H1 (cell line): ENCODE results near the gene UHRF2. TPM values are rescaled to one million over a fixed set of nuclear protein-coding genes. Genes with fewer than 3 reads are reported as not detected.

Experiments
- CTCF ChIA-PET: fragments of 300-600 bp; sonication (Branson Sonifier 250); formaldehyde crosslinking; loops from one replicate; lab custom pipeline; 2021; ENCODE audit not compliant: partially characterized antibody; lab: Charles Lee
- POLR2A ChIA-PET: fragments of 300-600 bp; sonication (Branson Sonifier 250); formaldehyde crosslinking; loops from one replicate; lab custom pipeline; 2021; ENCODE audit warnings: inconsistent platforms; ENCODE audit not compliant: partially characterized antibody; lab: Charles Lee
- DNase-seq, 2 experiments: peaks; one replicate each; pipeline versions ENCODE4 v3.0.0 to v3.0.0-alpha.2; 2010 to 2022; ENCODE audit warnings: low spot score in 2 of 2, low read depth in 1 of 2, mixed read lengths in 1 of 2
- FAIRE-seq: peaks from 2 replicates; lab custom pipeline; 2011; peaks lifted over from hg19 to GRCh38; lab: Jason Lieb, UNC
- H2AFZ ChIP-seq: 2 replicates; pipeline ENCODE4 v1.8.1; 2012; ENCODE audit warnings: low read length, inconsistent platforms
- H2AK5ac ChIP-seq: 2 replicates; pipeline ENCODE4 v1.6.1; 2013; ENCODE audit warnings: low read depth, low read length
- H2BK120ac ChIP-seq: replicated peaks from 2 replicates; pipeline ENCODE3; 2013; ENCODE audit warnings: low read depth, low read length, inconsistent platforms
- H2BK12ac ChIP-seq: 2 replicates; pipeline ENCODE4 v1.6.1; 2013; ENCODE audit warnings: low read depth, low read length
- H2BK15ac ChIP-seq: 2 replicates; pipeline ENCODE4 v1.6.1; 2013; ENCODE audit warnings: low read length
- H2BK20ac ChIP-seq: 2 replicates; pipeline ENCODE4 v1.6.1; 2013; ENCODE audit warnings: low read length
- H2BK5ac ChIP-seq: 2 replicates; pipeline ENCODE4 v1.6.1; 2013; ENCODE audit warnings: low read depth, low read length
- H3K14ac ChIP-seq: 2 replicates; pipeline ENCODE4 v1.6.1; 2013; ENCODE audit warnings: inconsistent platforms; ENCODE audit not compliant: insufficient read length
- H3K18ac ChIP-seq: 2 replicates; pipeline ENCODE4 v1.6.1; 2013; ENCODE audit warnings: low read length; ENCODE audit errors: extremely low read depth
- H3K23ac ChIP-seq: 2 replicates; pipeline ENCODE4 v1.6.1; 2013; ENCODE audit warnings: inconsistent platforms; ENCODE audit not compliant: insufficient read length
- H3K23me2 ChIP-seq: 2 replicates; pipeline ENCODE4 v1.6.1; 2013; ENCODE audit warnings: low read depth, low read length
- H3K27ac ChIP-seq: 2 replicates; pipeline ENCODE4 v1.6.1; 2011; ENCODE audit warnings: low read depth, low read length, inconsistent platforms
- H3K27me3 ChIP-seq, 4 experiments: replicated peaks in 1 of 4; 1 replicate in 1 of 4; 2 replicates in 3 of 4; pipeline versions ENCODE4 v1.6.1 to v1.8.1; 2011 to 2013; ENCODE audit warnings: low read length in 3 of 4, mild to moderate bottlenecking in 3 of 4, inconsistent platforms in 2 of 4, mixed read lengths in 2 of 4, moderate library complexity in 1 of 4; ENCODE audit not compliant: control insufficient read depth in 3 of 4, insufficient read depth in 3 of 4; ENCODE audit errors: extremely low read depth in 1 of 4
- H3K36me3 ChIP-seq, 4 experiments: 2 replicates each; pipeline versions ENCODE4 v1.6.1 to v1.8.1; 2011 to 2013; ENCODE audit warnings: mild to moderate bottlenecking in 4 of 4, low read length in 3 of 4, moderate library complexity in 2 of 4, control low read depth in 1 of 4, inconsistent platforms in 1 of 4; ENCODE audit not compliant: insufficient read depth in 4 of 4, control insufficient read depth in 2 of 4
- H3K4ac ChIP-seq: replicated peaks from 2 replicates; pipeline ENCODE3; 2013; ENCODE audit warnings: low read length, low read depth, mixed read lengths, inconsistent platforms; ENCODE audit not compliant: insufficient read length
- H3K4me1 ChIP-seq, 4 experiments: replicated peaks in 1 of 4; 1 replicate in 1 of 4; 2 replicates in 3 of 4; pipeline versions ENCODE4 v1.6.1 to v1.8.1; 2011 to 2013; ENCODE audit warnings: low read length in 3 of 4, inconsistent platforms in 2 of 4, mixed read lengths in 1 of 4; ENCODE audit not compliant: insufficient read depth in 4 of 4, control insufficient read depth in 3 of 4
- H3K4me2 ChIP-seq, 2 experiments: 2 replicates each; pipeline versions ENCODE4 v1.6.1 to v1.8.1; 2011 to 2013; ENCODE audit warnings: low read depth in 2 of 2, low read length in 2 of 2, control low read depth in 1 of 2, inconsistent platforms in 1 of 2, mild to moderate bottlenecking in 1 of 2; ENCODE audit not compliant: insufficient read depth in 1 of 2
- H3K4me3 ChIP-seq, 4 experiments: fragments of 200-600, 300-600 bp in 1 of 4; sonication (generic), shearing (Covaris generic), sonication (Bioruptor Twin) in 1 of 4; 2 replicates each; pipeline versions ENCODE4 v1.5.1 to v1.8.1; 2011 to 2016; ENCODE audit warnings: low read length in 4 of 4, low read depth in 3 of 4, control low read depth in 2 of 4, inconsistent platforms in 2 of 4, mild to moderate bottlenecking in 2 of 4, mixed read lengths in 1 of 4, moderate library complexity in 1 of 4; ENCODE audit not compliant: insufficient read depth in 2 of 4; ENCODE audit errors: extremely low read depth in 1 of 4
- H3K56ac ChIP-seq: replicated peaks from 2 replicates; pipeline ENCODE3; 2013; ENCODE audit warnings: low read depth, mild to moderate bottlenecking, mixed read lengths, low read length, inconsistent platforms; ENCODE audit not compliant: insufficient read length
- H3K79me1 ChIP-seq: 2 replicates; pipeline ENCODE4 v1.6.1; 2013; ENCODE audit warnings: low read depth, low read length, control low read depth
- H3K79me2 ChIP-seq, 2 experiments: 2 replicates each; pipeline versions ENCODE4 v1.6.1 to v1.8.1; 2012 to 2013; ENCODE audit warnings: low read length in 2 of 2, mild to moderate bottlenecking in 2 of 2, inconsistent platforms in 1 of 2; ENCODE audit not compliant: insufficient read depth in 2 of 2, control insufficient read depth in 1 of 2
- H3K9ac ChIP-seq, 4 experiments: replicated peaks in 1 of 4; 1 replicate in 1 of 4; 2 replicates in 3 of 4; pipeline versions ENCODE4 v1.6.1 to v1.8.1; 2011 to 2013; ENCODE audit warnings: low read depth in 3 of 4, low read length in 3 of 4, control low read depth in 2 of 4, mild to moderate bottlenecking in 2 of 4, moderate library complexity in 2 of 4, inconsistent platforms in 1 of 4; ENCODE audit errors: extremely low read depth in 1 of 4
- H3K9me3 ChIP-seq, 2 experiments: 2 replicates each; pipeline versions ENCODE4 v1.6.1 to v1.8.1; 2012 to 2013; ENCODE audit warnings: mild to moderate bottlenecking in 2 of 2, moderate library complexity in 2 of 2, control low read depth in 1 of 2, inconsistent platforms in 1 of 2, low read depth in 1 of 2, low read length in 1 of 2, mixed read lengths in 1 of 2; ENCODE audit not compliant: insufficient read depth in 2 of 2
- H4K20me1 ChIP-seq, 2 experiments: replicated peaks in 1 of 2; 2 replicates each; pipeline versions ENCODE3 to v1.8.1; 2011 to 2013; ENCODE audit warnings: inconsistent platforms in 2 of 2, low read length in 2 of 2, mild to moderate bottlenecking in 1 of 2; ENCODE audit not compliant: insufficient read depth in 2 of 2, control insufficient read depth in 1 of 2
- H4K5ac ChIP-seq: 2 replicates; pipeline ENCODE4 v1.6.1; 2013; ENCODE audit warnings: low read length, low read depth, mixed read lengths, inconsistent platforms; ENCODE audit not compliant: insufficient read length
- H4K8ac ChIP-seq: 2 replicates; pipeline ENCODE4 v1.8.0; 2013; ENCODE audit warnings: mild to moderate bottlenecking, moderate library complexity, low read length, inconsistent platforms; ENCODE audit not compliant: insufficient read depth; ENCODE audit errors: extremely low read depth
- H4K91ac ChIP-seq: replicated peaks from 2 replicates; pipeline ENCODE3; 2013; ENCODE audit warnings: low read length, mixed read lengths, inconsistent platforms; ENCODE audit not compliant: insufficient read length
- ASH2L ChIP-seq: fragments of 200-600, 300-600 bp; sonication (generic); IDR thresholded peaks from one replicate; pipeline ENCODE4 v1.7.1; 2017; ENCODE audit warnings: low read length
- FOSL1 ChIP-seq: IDR thresholded peaks from 2 replicates; pipeline ENCODE4 v1.6.1; 2011; ENCODE audit warnings: mild to moderate bottlenecking, low read depth, low read length, moderate library complexity; ENCODE audit not compliant: insufficient read depth
- HDAC2 ChIP-seq, 2 experiments: fragments of 300-600 bp in 1 of 2; sonication (generic) in 1 of 2; IDR thresholded peaks; 2 replicates each; pipeline ENCODE4 v1.6.1; 2011 to 2012; ENCODE audit warnings: low read depth in 2 of 2, low read length in 2 of 2, mild to moderate bottlenecking in 2 of 2, moderate library complexity in 2 of 2, borderline replicate concordance in 1 of 2, inconsistent platforms in 1 of 2
- KDM1A ChIP-seq: fragments of 200-600, 300-600 bp; sonication (generic); IDR thresholded peaks from 2 replicates; pipeline ENCODE4 v1.7.1; 2016; ENCODE audit warnings: mild to moderate bottlenecking, low read length, borderline replicate concordance
- PHF8 ChIP-seq: fragments of 200-600 bp; sonication (generic); conservative IDR thresholded peaks from 2 replicates; pipeline ENCODE4 v1.7.1; 2012; ENCODE audit warnings: low read depth, mild to moderate bottlenecking, inconsistent platforms, low read length, moderate library complexity
- RNF2 ChIP-seq: fragments of 200-900, 300-1000 bp; sonication (generic); IDR thresholded peaks from 2 replicates; pipeline ENCODE4 v1.7.1; 2016; ENCODE audit warnings: borderline replicate concordance, low read depth, mild to moderate bottlenecking, antibody characterized with exemption, low read length; ENCODE audit not compliant: poor library complexity, severe bottlenecking; ENCODE audit errors: missing control alignments
- SRF ChIP-seq: IDR thresholded peaks from 2 replicates; pipeline ENCODE4 v1.6.1; 2011; ENCODE audit warnings: mild to moderate bottlenecking, low read depth, low read length, moderate library complexity
- ZNF274 ChIP-seq: IDR thresholded peaks from 2 replicates; pipeline ENCODE4 v1.7.0; 2012; ENCODE audit warnings: low read length, borderline replicate concordance; ENCODE audit errors: extremely low read depth
- WGBS, 2 experiments: shearing (Covaris generic) in 1 of 2; methylation state at CpG; one replicate each; pipeline versions ENCODE4 v1.1.6 to v1.1.7; 2013 to 2015; ENCODE audit warnings: low lambda C conversion rate in 2 of 2, mixed read lengths in 2 of 2, inconsistent platforms in 1 of 2, low coverage in 1 of 2, missing lambda C conversion rate in 1 of 2; ENCODE audit not compliant: insufficient replicate concordance in 2 of 2, insufficient coverage in 1 of 2, insufficient read length in 1 of 2; ENCODE audit errors: extremely low coverage in 1 of 2, missing lambda C conversion rate in 1 of 2; 5-methylcytosine and 5-hydroxymethylcytosine counted together
- polyA plus RNA-seq, 7 experiments: library from polyadenylated mRNA; depleted of rRNA in 3 of 7; stranded (reverse) in 5 of 7; unstranded in 2 of 7; fragments of >200 nt in 5 of 7; fragments of 200-250 nt in 2 of 7; gene quantifications; 1 replicate in 5 of 7; 2 replicates in 1 of 7; 4 replicates in 1 of 7; pipeline versions ENCODE4 v1.2.1 to v1.2.3, GENCODE V29; 2011 to 2013; ENCODE audit warnings: missing spikeins in 2 of 7, mixed read lengths in 2 of 7
- total RNA-seq: library from RNA; stranded (reverse); fragmentation: NEBNext Ultra II Directional; extraction: Animal tissue kit (Norgen Biotek cat#: 25700); gene quantifications from 2 replicates; pipeline ENCODE4 v1.2.1, GENCODE V29; 2021

UHRF2 gene
- total and polyA plus RNA-seq, 2 of the 8 experiments (the other 6 are each of a cell fraction or from before 2014, with no cell fraction given), result 31.8 to 48.0 TPM

- DNase-seq, result no peak
- no peak overlapping the region for H3K14ac ChIP-seq
- H3K56ac ChIP-seq, result no peak overlapping the region
- H3K27ac ChIP-seq, result no peak overlapping the region
- no peak overlapping the region for H2BK5ac ChIP-seq
- no peak overlapping the region for H3K18ac ChIP-seq
- H3K4me3 ChIP-seq, result no peak overlapping the region
- H3K23me2 ChIP-seq, result no peaks in the 10 kb centered on the region
- FAIRE-seq, result no peak
- H2AK5ac ChIP-seq, result no peak overlapping the region
- TF ChIP-seq RNF2 (no peak), FOSL1 (no peak), ZNF274 (no peak), ASH2L (no peak), HDAC2 (IDR thresholded peaks at IDR 0.05; ENCODE audit: borderline replicate concordance in 1 of 2, low read depth in 2 of 2, low read length in 2 of 2) (no peak), SRF (no peak), KDM1A (no peak), PHF8 (no peak)
- H3K23ac ChIP-seq, result no peak overlapping the region
- H3K79me2 ChIP-seq, result no peaks in the 10 kb centered on the region
- no peak overlapping the region for H4K5ac ChIP-seq
- H2BK20ac ChIP-seq, result no peak overlapping the region
- H3K9me3 ChIP-seq, result no peaks in the 10 kb centered on the region
- H4K8ac ChIP-seq, result no peak overlapping the region
- no peak overlapping the region for H2AFZ ChIP-seq
- peaks cover 0 to 2% (median 0%) of the 10 kb centered on the region in 4 experiments; a peak in 3 of 8 replicates for H3K36me3 ChIP-seq
- H4K91ac ChIP-seq, result no peak overlapping the region
- H4K20me1 ChIP-seq, result no peaks in the 10 kb centered on the region
- H3K9ac ChIP-seq, result no peak overlapping the region
- H3K79me1 ChIP-seq, result no peaks in the 10 kb centered on the region
- no peak overlapping the region for H2BK15ac ChIP-seq
- no peak overlapping the region for H2BK12ac ChIP-seq
- H3K4me2 ChIP-seq, result no peak overlapping the region
- H3K4me1 ChIP-seq, result no peaks in the 10 kb centered on the region
- WGBS, 2 experiments, result 91% methylated on average over 8 of the region's 8 CpGs; no CpG with 5 or more reads in 1 of the 2 experiments
- ChIA-PET CTCF (no interaction called here), POLR2A (no interaction called here)
- H3K4ac ChIP-seq, result no peak overlapping the region
- no peak overlapping the region for H2BK120ac ChIP-seq
- no peaks in the 10 kb centered on the region for H3K27me3 ChIP-seq
Observed at GRCh38 chr9:6545017-6545691, 132.2 kb downstream of the UHRF2 start.
